Forelimb muscle (tissue), 1 donor: ENCODE data around the gene MAN1A1. TPM values are rescaled to one million over a fixed set of nuclear protein-coding genes. Genes with fewer than 3 reads are reported as not detected.
"Not testable (repeated sequence)": the region's sequence is repeated elsewhere in the genome, so short reads cannot be mapped to it uniquely, and the experiment has no call there.

Experiments
- DNase-seq: peaks from one replicate; pipeline ENCODE4 v3.0.0-alpha.2; 2013; ENCODE audit warnings: low read depth
- polyA plus RNA-seq: library from polyadenylated mRNA; unstranded; fragments of 120-200 nt; gene quantifications from one replicate; pipeline ENCODE4 v1.2.1, GENCODE V29; 2013; ENCODE audit not compliant: insufficient read length

Gene MAN1A1
- polyA plus RNA-seq, 1 donor = 23.4 TPM

GRCh38 chr6:119306396-119306968, 43.1 kb downstream of the MAN1A1 start:
- DNase-seq = no peak

DNA sequence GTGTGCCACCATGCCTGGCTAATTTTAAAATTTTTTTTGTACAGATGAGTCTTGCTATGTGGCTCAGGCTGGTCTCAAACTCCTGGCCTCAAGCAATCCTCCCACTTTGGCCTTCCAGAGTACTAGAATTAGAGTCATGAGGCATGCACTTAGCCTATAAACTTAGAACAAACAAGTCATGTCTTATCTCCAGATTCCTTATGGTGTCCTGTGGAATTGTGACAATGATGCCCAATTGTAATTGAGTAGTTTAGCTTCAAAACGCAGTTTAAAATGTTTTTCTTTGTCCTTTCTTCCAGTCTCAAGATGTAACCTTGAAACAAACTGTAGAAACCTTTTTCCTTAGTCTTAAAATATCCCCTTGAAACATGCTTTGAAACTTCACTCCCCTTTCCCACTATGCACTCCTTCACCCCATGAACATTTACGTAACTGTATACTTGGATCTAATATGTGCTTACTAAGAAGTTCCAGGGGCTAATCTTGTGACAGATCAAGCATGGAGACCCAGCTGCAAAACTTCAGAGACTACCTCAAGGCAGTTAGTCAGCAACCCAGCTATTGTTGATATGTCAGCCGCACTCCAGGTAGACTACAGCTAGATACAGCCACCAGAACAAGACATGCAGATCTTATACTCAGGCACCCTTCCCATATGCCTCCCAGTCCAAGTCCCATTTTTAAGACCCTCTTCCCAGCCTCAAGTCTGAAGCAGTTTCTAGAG, 46.2 kb downstream of the MAN1A1 start:
- DNase-seq = no peak

DNA sequence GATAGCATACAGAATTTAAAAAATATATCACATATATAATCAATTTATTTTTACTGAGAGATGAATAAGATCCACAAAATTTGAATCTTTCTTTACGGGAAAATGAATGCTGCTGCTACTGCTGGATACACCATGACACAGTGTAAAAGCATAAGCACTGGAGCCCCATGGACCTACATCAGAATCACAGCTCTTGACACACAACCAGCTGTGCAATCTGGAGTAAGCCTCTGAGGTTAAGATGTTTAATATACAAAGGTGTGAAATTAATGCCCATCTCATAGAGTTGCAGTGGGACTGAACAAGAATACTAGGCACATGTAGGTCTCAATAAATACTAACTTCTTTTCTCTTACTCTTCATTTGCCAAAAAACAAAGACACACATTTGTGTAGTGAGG, 48.1 kb downstream of the MAN1A1 start:
- no peak for DNase-seq

DNA sequence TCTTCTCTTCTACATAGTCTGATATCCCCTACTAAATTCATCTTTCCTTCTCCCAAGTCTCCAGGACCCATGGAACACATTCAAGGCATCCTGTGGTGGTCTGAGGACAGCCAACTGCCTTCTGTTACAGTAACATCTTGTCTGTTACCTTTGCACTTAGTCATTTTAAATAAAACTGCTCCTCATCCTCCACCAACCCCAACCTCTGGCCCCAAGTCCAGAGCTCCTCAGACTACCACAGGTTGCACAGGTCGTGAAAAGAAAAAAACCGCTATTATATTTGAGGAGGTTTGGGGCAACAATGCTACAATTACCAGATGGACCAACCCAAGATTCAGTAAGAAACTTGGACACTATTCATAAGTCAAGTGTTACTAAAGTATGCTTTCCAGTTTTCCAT, 49.9 kb downstream of the MAN1A1 start:
- no peak for DNase-seq

GRCh38 chr6:119297049-119297448, 52.5 kb downstream of the MAN1A1 start:
- no peak for DNase-seq

DNA sequence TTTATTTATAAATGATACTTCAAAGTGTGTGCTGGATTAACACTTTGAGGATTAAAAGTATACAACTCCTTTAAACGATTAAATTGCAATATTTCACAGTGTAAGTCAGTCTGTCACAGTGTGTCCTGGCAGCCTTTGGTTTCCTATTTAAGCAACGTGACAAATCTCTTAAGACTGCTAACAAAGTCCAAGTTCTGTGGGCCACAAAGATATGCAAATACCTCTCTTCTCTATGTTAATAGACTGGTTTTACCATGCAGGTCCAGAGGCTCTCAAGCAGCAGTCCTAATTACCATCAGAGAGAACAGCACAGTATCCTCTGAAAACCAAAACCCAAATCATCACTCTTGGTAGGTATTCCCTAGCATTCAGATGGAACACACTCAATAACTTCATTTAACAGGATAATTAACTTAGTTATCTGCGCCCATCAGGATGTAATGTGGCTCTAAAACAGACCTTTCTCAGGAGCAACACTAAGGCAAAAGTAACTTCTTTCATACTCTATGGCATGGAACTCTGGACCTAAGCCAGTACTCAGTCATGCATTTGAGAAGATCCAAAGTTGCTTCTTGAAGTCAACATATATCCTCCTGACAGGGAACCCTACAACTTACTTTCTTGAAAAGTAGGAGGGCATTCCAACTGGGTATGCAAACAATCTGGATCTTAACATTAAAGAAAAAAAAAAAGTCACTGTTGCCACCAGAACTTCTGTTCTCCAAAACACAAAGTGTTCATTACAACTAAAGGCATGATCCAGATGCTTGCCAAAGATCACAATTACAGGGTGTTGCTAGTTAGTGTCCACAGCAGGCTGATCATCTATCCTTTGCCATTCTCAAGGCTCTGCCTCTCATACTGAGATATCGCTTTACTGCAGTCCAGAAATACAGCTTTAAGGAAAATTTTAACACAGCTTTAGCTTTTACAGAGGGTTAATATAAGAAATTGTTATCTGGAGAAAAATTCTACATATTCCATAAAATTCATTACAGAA, 53.2 kb downstream of the MAN1A1 start:
- no peak for DNase-seq

GRCh38 chr6:119294984-119295383, 54.6 kb downstream of the MAN1A1 start:
- DNase-seq = no peak

GRCh38 chr6:119291060-119291459, 58.5 kb downstream of the MAN1A1 start:
- not testable (repeated sequence) for DNase-seq

DNA sequence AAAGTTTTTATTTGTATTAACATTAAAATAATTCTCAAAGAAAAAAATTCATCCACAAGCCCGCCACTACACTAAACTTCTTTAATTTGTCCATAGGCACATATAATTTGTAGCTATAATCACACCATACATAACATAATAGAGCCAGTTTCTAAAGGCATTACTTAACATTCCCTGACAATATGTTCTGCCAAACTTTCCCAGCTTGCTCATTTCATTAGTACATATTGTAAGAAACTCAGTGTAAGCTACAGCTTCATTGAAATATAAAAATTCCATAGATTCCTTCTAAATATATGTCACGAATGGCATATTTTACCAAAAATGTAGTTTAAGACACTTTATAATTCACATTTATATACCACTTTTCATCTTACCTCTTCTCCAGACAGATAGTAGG, 59.3 kb downstream of the MAN1A1 start:
- DNase-seq = no peak

- DNase-seq = no peak
Observed at GRCh38 chr6:119289651-119290050, 59.9 kb downstream of the MAN1A1 start.

DNA sequence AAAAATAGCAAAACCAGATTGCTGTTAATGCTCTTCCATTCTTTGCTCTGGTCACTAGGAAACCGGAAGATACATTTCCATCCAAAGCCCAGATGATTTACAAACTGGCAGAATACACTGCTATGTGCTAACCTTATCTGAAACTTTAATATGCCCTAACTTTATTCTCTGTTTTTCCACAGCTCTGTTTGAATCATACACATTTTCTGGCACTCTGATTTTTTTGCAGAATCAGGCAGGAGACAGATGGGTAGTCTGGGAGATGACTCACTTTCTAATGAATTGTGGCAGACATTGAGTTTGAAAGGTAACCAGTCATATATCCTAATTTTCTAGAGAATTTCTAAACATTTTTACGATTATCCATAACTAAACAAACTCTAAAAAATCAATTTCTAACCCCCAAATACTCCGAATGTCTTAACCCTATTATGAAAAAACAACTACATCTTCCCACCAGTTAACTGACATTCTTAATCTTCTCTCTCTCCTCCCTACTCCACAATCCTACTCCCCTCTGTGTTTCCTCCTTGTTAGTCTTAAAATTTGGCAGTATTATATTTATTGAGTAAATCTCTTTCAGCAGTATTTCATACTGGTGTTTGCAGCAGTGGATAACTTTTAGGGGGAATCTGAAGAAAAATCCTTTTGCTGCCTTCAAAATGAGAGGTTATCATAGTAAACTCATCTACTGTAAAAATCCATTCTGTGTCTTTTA, 63.5 kb downstream of the MAN1A1 start:
- DNase-seq = no peak

GRCh38 chr6:119284861-119285521, 64.6 kb downstream of the MAN1A1 start:
- DNase-seq = no peak

DNA sequence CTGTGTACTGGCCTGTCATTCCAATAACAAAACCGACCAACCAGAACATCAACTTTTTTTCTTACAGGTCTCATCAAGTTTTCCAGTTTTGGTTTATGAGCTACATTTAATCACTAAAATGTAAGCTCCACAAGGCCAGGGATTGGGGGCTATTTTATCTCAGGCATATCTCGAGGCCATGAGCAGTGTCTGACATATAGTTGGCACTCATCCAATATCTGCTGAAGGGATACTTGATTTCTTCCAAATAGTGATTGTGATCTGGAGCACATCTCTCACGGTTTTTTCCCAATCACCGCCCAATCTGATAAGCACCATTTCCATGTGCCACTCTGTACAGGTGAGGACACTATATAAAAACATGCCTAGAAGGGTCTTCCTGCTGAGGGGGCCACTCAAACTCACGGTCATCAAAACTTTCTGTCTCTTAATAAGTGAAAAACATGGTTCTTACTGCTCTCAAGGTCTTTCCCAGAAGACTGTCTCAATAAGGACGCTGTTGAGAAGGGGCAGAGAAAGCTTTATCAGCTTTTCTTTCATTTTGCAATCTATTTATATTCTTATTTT, 65.5 kb downstream of the MAN1A1 start:
- no peak for DNase-seq

GRCh38 chr6:119283214-119283613, 66.3 kb downstream of the MAN1A1 start:
- DNase-seq = no peak

- no peak for DNase-seq
Observed at GRCh38 chr6:119280668-119281067, 68.9 kb downstream of the MAN1A1 start.

DNA sequence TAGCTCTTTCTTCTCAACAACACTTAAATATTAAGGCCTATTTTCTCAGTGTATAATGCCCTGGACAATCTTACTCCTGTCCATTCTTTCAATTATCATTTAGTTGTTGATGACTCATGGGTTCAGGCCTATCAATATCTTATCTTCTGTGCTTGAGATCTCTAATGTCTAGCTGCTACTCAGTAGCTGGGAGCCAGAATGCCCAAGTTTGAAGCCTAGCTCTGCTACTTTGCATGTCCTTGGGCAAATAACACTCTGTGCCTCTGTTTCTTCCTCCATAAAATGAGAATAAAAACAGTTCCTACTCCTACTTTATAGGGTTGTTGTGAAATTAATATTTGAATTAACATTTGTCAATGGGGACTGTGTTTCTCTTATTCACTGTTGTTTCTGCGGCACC, 69.5 kb downstream of the MAN1A1 start:
- no peak for DNase-seq

GRCh38 chr6:119278625-119279024, 70.9 kb downstream of the MAN1A1 start:
- DNase-seq = no peak

DNA sequence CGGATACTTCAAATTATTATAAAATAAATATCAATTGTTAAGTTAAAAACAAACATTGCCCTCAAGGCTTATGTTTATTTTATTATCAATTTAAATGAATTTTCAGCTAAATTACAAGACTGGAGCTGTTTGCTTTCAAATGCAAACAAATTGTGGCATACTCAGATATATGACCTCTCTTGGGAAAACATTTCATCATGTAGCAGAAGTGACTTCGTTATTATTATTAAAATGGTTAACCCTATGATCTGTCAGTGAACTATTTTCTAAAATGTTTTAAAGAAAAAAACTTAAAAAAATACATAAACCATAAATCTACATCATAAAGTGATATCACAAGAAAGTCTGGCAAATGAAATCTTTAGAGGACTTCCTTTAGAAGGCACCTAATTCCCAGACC, 72.5 kb downstream of the MAN1A1 start:
- no peak for DNase-seq

GRCh38 chr6:119276211-119276610, 73.3 kb downstream of the MAN1A1 start:
- no peak for DNase-seq

DNA sequence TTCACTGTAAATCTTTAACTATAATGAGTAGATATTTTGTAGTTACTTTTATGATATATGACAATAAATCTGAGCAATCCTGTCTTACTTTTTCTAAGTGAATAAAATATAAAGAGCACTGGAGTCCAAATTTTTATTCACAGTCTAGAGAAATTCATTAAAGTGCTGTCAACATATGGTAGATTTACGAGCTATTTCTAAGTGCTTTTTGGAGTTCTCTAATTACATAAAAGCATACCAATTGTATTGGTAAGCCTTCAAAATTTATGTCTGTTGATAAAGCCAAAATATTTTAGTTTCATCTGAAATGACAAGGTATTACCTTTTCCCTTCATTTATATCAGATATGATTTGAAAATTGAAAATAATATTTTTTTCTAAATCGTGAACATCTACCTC, 75.4 kb downstream of the MAN1A1 start:
- no peak for DNase-seq
